GM18858 (cell line): ENCODE results near the gene WDR91.
"Not testable (repeated sequence)": the region's sequence is repeated elsewhere in the genome, so short reads cannot be mapped to it uniquely, and the experiment has no call there.

Experiments
- ATAC-seq: cut with Tn5 transposase; IDR thresholded peaks from one replicate; pipeline ENCODE4 v1.9.1; 2021; ENCODE audit not compliant: unreplicated experiment

Gene WDR91

DNA sequence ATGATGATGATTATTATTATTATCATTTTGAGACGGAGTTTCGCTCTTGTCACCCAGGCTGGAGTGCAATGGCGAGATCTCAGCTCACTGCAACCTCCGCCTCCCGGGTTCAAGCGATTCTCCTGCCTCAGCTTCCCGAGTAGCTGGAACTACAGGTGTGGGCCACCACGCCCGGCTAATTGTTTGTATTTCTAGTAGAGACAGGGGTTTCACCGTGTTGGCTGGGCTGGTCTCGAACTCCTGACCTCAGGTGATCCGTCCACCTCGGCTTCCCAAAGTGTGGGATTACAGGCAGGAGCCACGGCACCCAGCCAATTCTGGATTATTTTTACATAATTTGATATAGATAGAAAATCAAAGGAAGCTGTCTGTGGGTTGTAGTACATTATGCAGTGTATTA is 22.8 kb upstream of the WDR91 start:
- not testable (repeated sequence) for ATAC-seq

DNA sequence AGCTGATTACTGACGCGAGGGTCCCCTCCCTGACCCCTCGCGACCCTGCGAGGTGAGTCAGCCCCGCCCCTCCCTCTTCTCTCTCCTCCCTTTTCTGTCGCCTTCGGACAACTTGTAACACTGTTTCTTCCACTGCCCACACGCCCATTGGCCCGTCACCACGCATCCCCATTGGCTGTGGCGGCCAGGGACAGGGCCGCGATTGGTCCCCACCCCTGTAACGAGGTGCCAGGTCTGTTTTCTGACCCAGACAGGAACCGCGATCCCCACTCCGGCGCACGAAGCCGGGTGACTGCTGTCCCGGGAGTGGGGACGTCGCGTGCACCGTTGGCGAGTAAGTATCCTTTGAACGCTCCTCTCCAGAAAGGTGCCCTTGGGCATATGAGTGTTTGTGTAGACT is 22.2 kb upstream of the WDR91 start, which contains the start of gene STRA8:
Gene STRA8 (plus strand): TSS at position 269 of the 400 bp plus-strand sequence. CDS start 6,687 bp downstream, outside the sequence.
- ATAC-seq = no peak

DNA sequence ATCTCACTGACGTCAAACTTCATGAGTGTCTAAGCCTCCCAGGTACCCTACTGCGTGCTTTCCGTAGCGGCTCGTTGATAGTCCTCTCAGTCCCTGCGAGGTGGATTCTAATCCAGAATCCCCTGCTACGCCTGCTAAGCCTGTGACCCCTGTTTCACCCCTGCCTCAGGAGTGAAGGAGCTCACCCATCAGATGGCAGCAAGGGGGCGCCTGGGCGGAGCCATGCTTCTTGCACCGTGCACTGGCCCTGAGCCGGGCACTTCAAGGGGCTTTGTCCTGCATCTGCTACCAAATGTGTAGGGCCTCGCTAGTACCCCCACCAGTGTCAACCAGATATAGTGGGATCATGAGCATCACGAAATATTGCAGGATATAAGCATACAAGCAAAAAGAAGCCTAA is 21.4 kb upstream of the WDR91 start:
- no peak for ATAC-seq

DNA sequence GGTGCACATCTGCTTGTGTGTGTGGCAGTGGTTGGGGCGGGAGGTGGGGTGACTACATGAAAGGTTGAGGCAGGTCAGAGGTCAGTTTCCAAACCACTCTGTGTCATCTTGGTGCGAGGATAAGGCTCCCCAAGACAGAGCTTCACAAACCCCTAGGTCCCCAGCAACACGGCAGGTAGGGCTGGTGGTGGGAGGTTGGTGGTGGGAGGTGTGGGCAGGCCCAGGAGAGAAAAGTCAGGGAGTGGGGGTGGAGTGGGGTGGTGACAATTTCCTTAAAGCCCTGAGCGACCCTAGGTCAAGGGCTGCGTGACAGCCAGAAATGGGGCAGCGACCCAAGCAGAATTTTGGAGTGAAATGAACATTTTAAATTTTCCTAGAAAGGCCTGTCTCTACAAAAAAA is 20.8 kb upstream of the WDR91 start:
- ATAC-seq = no peak

DNA sequence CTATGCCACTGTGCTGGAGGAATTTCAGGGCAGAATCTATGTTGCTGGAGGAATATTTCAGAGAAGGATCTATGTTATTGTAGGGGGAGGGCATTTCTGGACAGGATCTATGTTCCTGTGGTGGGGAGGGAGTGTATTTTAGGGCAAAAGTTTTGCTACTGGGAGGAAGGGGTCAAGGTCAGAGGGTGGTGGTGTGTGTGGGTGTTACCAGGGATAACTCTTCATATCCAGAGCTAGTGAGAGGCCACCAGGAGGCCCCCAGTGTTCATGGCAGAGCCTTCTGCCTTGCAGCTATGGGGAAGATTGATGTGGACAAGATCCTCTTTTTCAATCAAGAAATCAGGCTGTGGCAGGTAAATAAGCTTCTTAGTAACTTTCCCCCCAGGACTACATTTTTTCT is 20.4 kb upstream of the WDR91 start:
- no peak for ATAC-seq

DNA sequence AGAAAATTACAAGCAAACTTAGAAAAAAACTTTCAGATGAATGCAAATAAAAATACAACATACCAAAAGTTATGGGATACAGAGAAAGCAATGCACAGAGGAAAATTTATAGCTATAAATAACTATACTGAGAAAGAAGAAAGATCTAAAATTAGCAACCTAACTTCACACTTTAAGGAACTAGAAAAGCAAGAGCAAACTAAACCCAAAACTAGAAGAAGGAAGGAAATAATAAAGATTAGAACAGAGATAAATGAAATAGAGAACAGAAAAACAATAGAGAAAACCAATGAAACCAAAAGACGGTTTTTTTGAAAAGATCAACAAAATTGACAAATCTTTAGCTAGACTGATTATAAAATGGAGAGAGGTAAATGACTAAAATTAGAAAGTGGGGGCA is 12.7 kb upstream of the WDR91 start:
- ATAC-seq = peak; percentile 69

DNA sequence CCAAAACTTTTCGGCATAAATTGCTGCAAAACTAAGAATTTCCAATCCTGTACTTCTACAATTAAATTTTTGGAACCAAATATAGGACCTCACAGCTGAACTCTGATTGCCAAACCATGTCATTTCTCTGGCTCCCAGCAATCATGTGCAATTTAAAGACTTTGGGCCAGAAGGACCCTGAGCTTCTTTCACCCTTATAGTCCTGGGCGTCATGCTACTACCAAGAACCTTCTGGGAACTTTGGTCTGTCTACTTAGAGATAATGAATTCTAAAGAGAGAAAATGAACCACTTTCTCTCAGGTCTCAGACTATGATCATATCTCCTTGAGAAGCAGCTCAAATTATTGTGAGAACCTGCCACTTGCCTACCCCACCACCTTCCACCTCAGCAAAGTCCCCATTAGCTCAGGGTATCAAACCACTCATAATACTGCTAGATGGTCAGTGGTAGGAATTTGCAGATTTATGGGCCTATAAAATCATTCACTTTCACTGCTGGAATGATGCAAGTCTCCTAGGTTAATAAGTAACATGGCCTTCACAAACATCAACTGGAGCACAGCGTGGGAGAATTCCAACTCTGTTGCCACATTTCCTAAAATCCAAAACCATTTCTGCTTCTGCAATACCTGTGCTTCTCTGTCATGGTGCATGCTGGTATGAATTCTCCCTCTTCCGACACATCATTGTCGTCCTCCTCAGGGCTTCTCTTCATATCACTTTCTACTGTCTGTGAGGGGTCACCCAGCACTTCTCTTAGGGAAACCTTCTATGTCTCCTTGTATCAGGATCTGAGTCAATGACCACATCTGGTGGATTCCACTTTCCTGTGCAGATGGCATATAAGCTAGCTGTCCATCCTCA is 6.6 kb upstream of the WDR91 start:
- no peak for ATAC-seq

DNA sequence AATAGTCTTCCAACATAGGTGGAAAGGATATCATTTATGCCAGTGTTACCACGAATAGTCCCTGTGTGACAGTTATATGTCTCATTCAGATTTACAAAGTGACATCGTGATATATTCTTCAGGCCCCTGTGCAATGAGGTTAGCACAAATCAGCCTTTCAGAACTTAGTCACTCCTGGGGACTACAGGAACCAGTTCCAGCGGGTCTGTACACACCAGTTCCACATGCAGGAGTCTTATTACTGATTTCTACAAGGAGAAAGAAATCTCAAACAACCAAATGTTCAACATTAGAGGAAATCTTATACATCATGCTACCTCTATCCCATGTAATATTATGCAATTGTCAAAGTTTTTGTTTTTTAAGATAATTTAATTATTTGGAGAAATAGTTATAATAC is 4.4 kb upstream of the WDR91 start:
- no peak for ATAC-seq

DNA sequence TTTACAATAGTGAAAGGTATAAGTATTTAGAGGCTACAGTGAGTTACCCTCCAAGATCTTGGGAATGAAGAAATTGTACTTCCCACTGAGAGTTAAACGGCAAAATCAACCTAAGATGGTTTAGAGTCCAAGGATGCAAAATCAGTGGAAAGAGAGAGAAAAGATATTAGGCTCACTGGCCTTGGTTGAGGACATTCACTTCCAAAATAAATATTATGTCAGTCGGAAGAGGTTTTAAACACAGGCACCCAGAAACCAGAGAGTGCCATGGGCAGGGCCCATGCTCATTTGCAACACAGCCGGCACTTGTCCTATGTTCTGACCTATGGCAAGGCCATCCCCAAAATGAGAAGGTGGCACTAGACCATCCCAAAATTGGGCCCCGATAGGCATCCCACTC is 3.9 kb upstream of the WDR91 start:
- ATAC-seq = no peak

DNA sequence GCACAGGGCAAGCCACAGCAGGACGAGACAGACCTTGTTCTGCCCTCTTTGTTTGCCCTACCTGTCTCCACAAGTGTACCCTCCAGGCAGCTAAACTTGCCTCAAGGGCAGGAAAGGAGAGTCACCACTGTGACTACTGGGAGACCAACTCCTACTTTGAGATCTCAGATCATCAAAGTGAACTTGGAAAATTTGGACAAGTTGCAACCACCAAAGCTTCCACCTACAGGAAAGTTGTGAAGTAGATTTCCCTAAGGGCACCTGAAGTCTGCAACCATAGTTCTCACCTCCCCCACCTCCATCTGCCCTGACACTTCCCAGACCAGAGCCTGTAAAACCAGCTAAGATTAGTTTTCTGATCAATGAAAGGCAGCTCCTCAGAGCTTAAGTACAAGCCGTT is 2.5 kb upstream of the WDR91 start:
- ATAC-seq = no peak

DNA sequence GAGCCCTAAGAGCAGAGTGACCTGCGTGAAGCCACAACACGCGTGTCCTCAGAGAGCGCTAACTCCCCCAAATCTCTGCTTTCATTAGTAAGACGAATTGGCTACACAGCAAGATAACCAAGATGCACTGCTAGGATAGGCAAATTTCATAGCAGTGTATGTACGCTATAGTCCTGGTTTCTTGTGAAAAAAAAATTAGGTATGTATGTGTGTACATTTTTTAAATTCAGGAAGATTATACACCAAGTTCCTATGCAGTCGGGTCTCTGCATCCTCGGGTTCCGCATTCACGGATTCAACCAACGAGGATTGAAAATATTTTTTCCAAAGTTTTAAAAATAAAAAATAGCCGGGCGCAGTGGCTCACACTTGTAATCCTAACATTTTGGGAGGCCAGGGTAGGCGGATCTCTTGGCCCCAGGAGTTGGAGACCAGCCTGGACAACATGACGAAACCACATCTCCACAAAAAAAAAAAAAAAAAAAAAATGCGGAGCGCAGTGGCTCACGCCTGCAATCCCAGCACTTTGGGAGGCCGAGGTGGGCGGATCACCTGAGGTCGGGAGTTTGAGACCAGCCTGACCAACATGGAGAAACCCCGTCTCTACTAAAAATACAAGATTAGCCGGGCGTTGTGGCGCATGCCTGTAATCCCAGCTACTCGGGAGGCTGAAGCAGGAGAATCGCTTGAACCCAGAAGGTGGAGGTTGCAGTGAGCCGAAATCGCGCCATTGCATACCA is 790 bp upstream of the WDR91 start:
- not testable (repeated sequence) for ATAC-seq

DNA sequence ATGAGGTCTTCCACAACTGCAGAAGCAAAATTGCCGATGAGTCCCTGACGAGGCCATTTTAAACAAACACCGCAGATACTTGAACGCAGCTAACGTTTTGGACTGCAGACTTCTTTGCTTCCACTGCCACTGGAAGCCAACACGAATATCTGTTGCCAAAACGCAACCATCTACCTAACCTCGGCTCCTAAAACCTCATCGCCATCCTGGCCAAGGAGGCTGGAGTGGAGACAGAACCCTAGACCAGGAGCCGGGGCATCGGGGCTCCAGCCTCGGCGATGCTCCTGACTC is 493 bp downstream of the WDR91 start:
- no peak for ATAC-seq

DNA sequence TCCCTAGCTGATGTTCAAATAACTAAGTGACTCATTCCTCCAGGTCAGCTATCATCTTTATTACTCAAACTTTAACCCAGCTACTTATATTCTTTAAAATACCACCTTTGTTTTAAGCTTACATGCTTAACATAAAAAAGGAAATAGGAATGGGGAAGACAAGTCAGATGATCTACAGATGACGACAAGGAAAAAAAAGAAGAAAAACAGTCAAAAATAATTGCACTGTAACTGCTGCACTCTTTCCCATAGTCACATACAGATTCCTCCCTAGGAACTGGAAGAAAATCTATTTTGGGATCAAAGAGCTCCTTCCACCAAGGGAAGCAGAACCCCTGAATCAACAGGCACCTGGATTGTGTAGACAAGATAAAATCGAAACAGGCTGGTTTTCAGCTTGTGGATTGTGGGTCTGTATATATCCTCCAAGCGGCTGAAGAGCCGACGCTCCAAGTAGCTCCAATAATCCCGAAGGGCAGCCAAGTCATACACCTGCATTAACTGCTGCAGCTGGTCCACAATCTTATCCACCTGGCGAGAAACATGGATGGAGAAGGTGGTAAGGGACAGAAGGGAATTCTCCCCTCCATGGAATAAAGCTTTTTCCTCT is 2.0 kb downstream of the WDR91 start:
- ATAC-seq = no peak

DNA sequence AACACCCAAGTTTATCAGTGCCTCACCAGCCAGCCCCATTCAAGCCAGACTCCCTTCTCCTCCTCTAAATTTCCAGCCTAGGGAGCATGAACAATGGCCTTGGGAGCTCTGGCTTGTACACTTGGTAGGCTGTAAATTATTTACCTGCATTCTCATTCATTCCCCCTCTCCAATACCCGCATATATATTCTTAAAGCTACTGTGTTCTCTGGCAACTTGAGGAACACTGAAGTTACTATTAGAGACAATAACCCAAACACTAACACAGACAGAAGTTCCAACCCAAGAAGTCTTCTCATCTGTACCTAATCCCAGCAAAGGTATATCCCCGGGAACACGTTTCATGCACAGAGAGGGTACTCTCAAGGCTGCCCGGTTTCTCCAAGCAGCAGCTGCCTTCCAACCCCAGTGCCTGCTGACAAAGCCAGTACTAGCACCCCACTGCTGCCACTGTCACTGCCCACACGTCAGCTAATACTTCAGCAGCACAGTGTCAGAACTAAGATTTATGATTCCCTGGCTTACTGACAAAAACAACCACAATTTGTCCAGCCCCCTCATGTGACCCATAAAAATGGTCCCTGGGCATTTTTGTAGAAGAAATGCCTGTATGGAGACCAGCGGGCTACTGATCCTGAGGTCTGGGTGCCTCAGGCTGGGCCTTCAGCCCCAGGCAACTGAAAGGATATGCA is 3.1 kb downstream of the WDR91 start:
- ATAC-seq = no peak

DNA sequence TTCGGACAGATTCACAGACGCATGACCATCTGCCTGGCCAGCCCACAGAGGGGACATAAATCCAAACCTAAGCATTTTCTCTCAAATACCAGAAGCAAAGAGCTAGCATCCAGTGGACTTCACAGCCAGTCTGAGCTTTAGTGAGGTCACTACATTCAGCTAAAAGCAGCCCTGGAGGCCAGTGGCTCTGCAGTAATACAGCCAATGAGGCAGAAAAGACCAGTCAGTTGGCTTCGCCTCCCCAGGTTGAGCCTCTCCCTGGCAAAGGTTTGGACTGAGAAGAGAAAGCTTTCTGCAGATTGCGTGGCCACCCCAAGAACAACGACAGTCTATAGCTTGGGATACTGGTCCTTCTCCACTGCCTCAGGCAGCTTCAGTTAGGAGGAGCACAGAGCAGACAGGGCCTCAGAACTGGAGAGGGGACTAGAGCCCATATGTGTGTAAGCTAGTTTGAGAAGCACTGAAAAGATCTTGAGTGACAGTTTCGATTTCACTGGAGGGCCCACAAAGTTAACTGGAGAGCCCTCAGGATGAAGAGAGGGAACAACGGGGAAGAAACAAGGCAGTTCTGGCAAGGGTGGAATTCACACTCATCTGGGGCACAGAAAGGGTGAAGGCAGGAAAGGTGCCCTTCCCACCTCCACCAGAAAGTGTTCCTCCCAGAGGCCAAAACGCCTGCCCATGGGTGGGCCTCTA is 3.8 kb downstream of the WDR91 start:
- ATAC-seq = no peak

DNA sequence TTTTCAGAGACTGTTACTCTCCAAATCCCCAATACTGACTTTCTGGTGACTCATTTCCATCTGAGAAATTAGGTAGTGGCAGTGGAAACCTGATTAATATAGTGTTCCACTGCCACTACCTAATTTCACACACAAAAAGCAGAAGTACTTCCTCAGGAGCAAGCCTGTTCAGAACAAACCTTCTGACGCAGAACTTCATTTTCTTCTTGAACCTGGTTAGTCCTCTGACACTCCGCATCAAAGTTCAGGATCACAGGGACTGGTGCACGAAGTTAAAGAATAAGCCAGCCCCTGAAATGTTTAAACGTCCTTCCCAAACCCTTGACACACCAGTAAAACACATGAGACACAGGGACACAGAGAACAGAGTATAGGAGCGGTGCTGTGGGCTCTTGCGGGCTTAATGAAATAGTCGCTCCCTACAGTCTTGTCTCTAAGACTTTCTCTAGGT is 4.4 kb downstream of the WDR91 start:
- ATAC-seq = peak; percentile 52

DNA sequence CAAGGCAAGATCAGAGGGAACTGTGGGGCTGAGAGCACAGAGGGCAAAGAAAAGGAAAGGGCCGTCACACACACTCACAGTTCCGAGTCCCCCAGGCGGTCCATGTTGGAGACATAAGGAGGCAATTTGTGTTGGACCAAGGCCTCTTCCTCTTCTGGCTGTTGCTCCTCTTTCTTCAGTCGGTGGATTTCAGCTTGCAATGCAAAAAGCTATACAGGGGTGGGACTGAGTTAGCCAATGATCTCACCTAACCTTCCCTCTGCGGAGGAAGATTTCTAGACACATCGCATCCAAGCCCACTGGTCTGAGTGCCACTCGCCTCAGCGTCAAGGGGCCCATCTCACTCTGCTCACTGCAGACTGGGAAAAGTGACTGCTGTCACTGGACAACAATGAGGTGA is 5.5 kb downstream of the WDR91 start:
- ATAC-seq = no peak

DNA sequence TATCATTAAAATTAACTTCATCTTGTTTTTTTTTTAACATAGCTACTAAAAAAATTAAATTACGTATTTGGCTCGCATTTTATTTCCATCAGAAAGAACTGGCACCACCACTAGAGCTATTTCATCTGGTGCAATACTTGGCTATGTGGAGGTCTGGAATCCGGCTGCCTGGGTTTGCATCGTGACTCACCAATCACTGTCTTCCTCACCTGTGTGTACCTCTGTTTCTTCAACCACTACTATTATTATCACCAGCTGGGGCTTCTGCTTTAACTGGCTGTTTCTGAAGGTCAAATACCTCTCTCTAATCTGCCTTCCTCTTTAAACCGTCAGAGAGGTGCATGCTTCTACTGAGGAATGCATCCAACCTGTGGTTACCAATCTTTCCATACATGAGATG is 6.5 kb downstream of the WDR91 start:
- no peak for ATAC-seq

DNA sequence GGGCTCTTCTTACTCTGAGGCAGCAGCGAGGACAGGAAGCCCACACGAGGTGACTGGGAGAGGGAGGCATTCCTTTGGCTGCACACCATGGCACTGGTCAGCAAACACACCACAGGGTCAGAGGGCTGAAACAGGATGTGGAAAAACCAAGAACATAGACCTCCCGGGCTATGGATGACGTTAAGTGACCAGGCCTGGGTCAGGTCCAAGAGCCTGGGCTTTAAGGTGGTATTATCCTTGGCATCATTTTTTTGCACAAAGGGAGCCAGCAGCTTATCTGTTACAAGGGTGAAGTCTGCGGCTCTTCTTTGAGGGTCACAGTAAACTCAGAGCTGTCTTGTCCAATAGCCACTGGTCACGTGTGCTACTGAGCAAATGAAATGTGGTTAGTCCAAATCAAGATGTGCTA is 7.0 kb downstream of the WDR91 start:
- ATAC-seq = no peak

DNA sequence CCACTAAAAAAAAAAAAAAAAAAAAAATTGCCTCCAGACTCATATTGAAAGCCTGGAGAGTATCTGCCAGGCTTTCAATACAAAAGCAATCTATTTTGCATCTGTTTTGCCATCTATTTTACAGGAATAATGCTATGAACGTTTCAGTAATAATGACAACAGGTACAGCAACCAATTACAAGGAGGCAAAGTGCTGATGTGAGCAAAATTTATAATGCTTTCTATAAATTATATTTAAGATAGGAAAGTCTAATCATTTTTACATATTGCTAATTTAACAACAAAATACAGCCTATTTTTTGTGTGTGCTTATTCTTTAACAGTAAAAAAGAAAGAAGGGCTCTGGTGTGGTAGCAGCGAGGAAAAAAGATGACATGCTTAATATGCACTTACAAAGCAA is 10.0 kb downstream of the WDR91 start:
- ATAC-seq = no peak

DNA sequence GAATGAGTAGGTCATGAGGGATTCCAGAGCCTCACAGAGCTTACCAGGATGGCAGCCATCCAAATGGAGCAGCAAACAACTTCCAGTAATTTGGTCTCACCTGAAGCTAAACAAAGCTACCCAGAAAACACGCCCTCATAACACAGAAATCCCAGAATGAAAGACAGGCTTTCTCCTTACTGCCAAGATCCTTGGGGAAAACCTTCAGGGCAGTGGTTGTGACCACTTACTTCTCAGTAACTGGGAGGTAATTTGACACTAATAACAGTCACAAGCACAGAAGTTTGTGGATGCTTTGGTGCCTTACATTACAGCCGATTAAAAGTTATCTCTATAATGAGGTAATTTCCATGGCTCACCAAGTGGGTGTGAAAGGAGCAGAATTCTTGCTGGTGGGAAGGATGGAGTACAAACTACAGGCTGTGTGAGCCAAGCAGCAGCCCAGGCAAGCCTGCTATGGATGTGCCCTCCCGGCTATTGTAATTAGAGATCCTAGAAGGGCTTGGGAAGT is 10.4 kb downstream of the WDR91 start:
- ATAC-seq = no peak
